AG10803 (cell line): Measurements from ENCODE around the gene OR6C1.

ENCODE experiments used
- DNase-seq: peaks from one replicate; pipeline ENCODE4 v3.0.0; 2010; ENCODE audit warnings: low read depth
- H3K4me3 ChIP-seq: 2 replicates; pipeline ENCODE4 v1.5.1; 2011; ENCODE audit warnings: mild to moderate bottlenecking, low read length, control low read depth
- CTCF ChIP-seq: conservative IDR thresholded peaks from 2 replicates; pipeline ENCODE4 v1.5.1; 2011; ENCODE audit warnings: mild to moderate bottlenecking, low read length, control low read depth, inconsistent platforms

Gene OR6C1

GRCh38 chr12:55362675-55363074 lies 48.5 kb downstream of the OR6C1 start, which contains the start of gene OR6C75:
Gene OR6C75 (plus strand): TSS chr12:55362975. CDS start chr12:55365111, 2,136 bp downstream.
- no peak for TF ChIP-seq CTCF
- no peak within 1 kb of the TSS for H3K4me3 ChIP-seq

GRCh38 chr12:55365086-55365485 lies 50.9 kb downstream of the OR6C1 start:
- H3K4me3 ChIP-seq = no peak overlapping the region
- DNase-seq = no peak
- TF ChIP-seq CTCF = no peak

More at GRCh38 chr12:55362675-55363074, 48.5 kb downstream of the OR6C1 start, which contains the start of gene OR6C75:
- DNase-seq = no peak
